ENCODE data around the gene PARS2. TPM values are rescaled to one million over a fixed set of nuclear protein-coding genes. Genes with fewer than 3 reads are reported as not detected.

Gene PARS2
- total RNA-seq, 1 experiment from 2014 or later = 9.6 TPM

- TF ChIP-seq TCF7L2 (IDR thresholded peaks at IDR 0.05; ENCODE audit: borderline replicate concordance, extremely low read depth, insufficient read depth, insufficient read length) (no peak), SRF (IDR thresholded peaks at IDR 0.05; ENCODE audit: low read depth) (no peak), POLR2AphosphoS5 (IDR thresholded peaks at IDR 0.05; ENCODE audit: low read depth, low read length) (no peak), CTCF (IDR thresholded peaks at IDR 0.05 in 2 of 3, conservative IDR thresholded peaks at IDR 0.05 in 1 of 3; ENCODE audit: borderline replicate concordance in 1 of 3, insufficient read depth in 1 of 3, low read depth in 2 of 3, low read length in 2 of 3) (no peak), ZBTB33 (IDR thresholded peaks at IDR 0.05; ENCODE audit: extremely low read depth, insufficient replicate concordance, low read length) (no peak), CBX3 (IDR thresholded peaks at IDR 0.05; ENCODE audit: low read depth) (no peak), SP1 (IDR thresholded peaks at IDR 0.05; ENCODE audit: low read depth) (no peak), ZFX (IDR thresholded peaks at IDR 0.05) (no peak), EZH2phosphoT487 (IDR thresholded peaks at IDR 0.05; ENCODE audit: borderline replicate concordance) (no peak), ZNF274 (IDR thresholded peaks at IDR 0.05; ENCODE audit: low read depth, low read length) (no peak), EZH2 (IDR thresholded peaks at IDR 0.05) (no peak), EGR1 (IDR thresholded peaks at IDR 0.05; ENCODE audit: low read depth) (no peak), ATF3 (IDR thresholded peaks at IDR 0.05) (no peak), POLR2A (IDR thresholded peaks at IDR 0.05; ENCODE audit: borderline replicate concordance, extremely low read depth, insufficient read depth, insufficient read length) (no peak), FOSL1 (IDR thresholded peaks at IDR 0.05; ENCODE audit: low read depth) (no peak), JUND (IDR thresholded peaks at IDR 0.05) (no peak), SIN3A (IDR thresholded peaks at IDR 0.05; ENCODE audit: low read depth) (no peak)
- TF ChIP-seq, protein P1, sequence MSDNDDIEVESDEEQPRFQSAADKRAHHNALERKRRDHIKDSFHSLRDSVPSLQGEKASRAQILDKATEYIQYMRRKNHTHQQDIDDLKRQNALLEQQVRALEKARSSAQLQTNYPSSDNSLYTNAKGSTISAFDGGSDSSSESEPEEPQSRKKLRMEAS (IDR thresholded peaks at IDR 0.05) = no peak
- TF ChIP-seq, protein P2, sequence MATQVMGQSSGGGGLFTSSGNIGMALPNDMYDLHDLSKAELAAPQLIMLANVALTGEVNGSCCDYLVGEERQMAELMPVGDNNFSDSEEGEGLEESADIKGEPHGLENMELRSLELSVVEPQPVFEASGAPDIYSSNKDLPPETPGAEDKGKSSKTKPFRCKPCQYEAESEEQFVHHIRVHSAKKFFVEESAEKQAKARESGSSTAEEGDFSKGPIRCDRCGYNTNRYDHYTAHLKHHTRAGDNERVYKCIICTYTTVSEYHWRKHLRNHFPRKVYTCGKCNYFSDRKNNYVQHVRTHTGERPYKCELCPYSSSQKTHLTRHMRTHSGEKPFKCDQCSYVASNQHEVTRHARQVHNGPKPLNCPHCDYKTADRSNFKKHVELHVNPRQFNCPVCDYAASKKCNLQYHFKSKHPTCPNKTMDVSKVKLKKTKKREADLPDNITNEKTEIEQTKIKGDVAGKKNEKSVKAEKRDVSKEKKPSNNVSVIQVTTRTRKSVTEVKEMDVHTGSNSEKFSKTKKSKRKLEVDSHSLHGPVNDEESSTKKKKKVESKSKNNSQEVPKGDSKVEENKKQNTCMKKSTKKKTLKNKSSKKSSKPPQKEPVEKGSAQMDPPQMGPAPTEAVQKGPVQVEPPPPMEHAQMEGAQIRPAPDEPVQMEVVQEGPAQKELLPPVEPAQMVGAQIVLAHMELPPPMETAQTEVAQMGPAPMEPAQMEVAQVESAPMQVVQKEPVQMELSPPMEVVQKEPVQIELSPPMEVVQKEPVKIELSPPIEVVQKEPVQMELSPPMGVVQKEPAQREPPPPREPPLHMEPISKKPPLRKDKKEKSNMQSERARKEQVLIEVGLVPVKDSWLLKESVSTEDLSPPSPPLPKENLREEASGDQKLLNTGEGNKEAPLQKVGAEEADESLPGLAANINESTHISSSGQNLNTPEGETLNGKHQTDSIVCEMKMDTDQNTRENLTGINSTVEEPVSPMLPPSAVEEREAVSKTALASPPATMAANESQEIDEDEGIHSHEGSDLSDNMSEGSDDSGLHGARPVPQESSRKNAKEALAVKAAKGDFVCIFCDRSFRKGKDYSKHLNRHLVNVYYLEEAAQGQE (IDR thresholded peaks at IDR 0.05; ENCODE audit: low read depth) = no peak
- ChIA-PET CTCF (no interaction called here), POLR2A (no interaction called here), RAD21 (ENCODE audit: low non-redundant PET in 1 of 2, low total read pairs in 2 of 2, uncharacterized antibody in 2 of 2, unreplicated experiment in 2 of 2) (no interaction called here)
- H3K36me3 ChIP-seq (ENCODE audit: control insufficient read depth in 1 of 2, insufficient read depth in 2 of 2, low read length in 2 of 2) = no peaks in the 10 kb centered on the region
- no peak overlapping the region for H3K9ac ChIP-seq (ENCODE audit: low read length)
- no peaks in the 10 kb centered on the region; a peak in 1 of 4 replicates for H3K9me3 ChIP-seq (ENCODE audit: control insufficient read depth in 1 of 2, insufficient read depth in 1 of 2, low read depth in 1 of 2, low read length in 2 of 2)
- no peaks in the 10 kb centered on the region for H3K79me2 ChIP-seq (ENCODE audit: insufficient read depth, low read length)
- H3K27ac ChIP-seq (ENCODE audit: low read depth, low read length) = no peak overlapping the region
- H3K4me2 ChIP-seq (ENCODE audit: low read length) = no peak overlapping the region
- H2AFZ ChIP-seq (ENCODE audit: low read depth, low read length, poor library complexity, severe bottlenecking) = no peak overlapping the region
- no TSS peak for BruUV-seq (replicated peaks)
- no peak for ATAC-seq
- no peaks in the 10 kb centered on the region for H3K27me3 ChIP-seq (ENCODE audit: insufficient read depth, low read length)
- DNase-seq (ENCODE audit: low read depth, low spot score) = no peak
- no peaks in the 10 kb centered on the region for H3K4me1 ChIP-seq (ENCODE audit: control insufficient read depth in 1 of 2, insufficient read depth in 2 of 2, low read length in 2 of 2)
- intact Hi-C loops (cut with micrococcal nuclease) = no loop called here
- H3K4me3 ChIP-seq (replicated peaks in 1 of 2; ENCODE audit: low read depth in 1 of 2, low read length in 2 of 2) = no peak overlapping the region
- no peaks in the 10 kb centered on the region for H4K20me1 ChIP-seq (ENCODE audit: insufficient read depth)
- no peaks in the 10 kb centered on the region for H3K9me2 ChIP-seq (ENCODE audit: insufficient read depth)
These were observed 23.3 kb upstream of the PARS2 start for GRCh38 chr1:54787604-54788003.
